SK-N-SH (cell line): ENCODE results near the gene RBMS1. TPM values are rescaled to one million over a fixed set of nuclear protein-coding genes. Genes with fewer than 3 reads are reported as not detected.

Experiments
- CTCF ChIA-PET: fragments of 300-600, 350-600 bp; formaldehyde crosslinking; extraction: SDS; loops from one replicate; lab custom pipeline; 2021; lab: Yijun Ruan, JAX
- POLR2A ChIA-PET: fragments of 350-600 bp; sonication (Branson Sonifier 250); formaldehyde crosslinking; extraction: SDS; loops from one replicate; lab custom pipeline; 2020; ENCODE audit warnings: antibody characterized with exemption, inconsistent platforms; lab: Yijun Ruan, JAX
- DNase-seq: peaks from one replicate; pipeline ENCODE4 v3.0.0; 2012
- H2AFZ ChIP-seq: fragments of 200-600 bp; sonication (generic); 2 replicates; pipeline ENCODE4 v1.8.1; 2016; ENCODE audit warnings: antibody characterized with exemption, mild to moderate bottlenecking, low read depth
- H3F3A ChIP-seq: fragments of 200-600 bp; sonication (generic); replicated peaks from 2 replicates; pipeline ENCODE3; 2016; ENCODE audit warnings: antibody characterized with exemption, mild to moderate bottlenecking; ENCODE audit not compliant: insufficient read depth
- H3K27ac ChIP-seq, 2 experiments: fragments of 200-500 bp in 1 of 2; fragments of 200-600 bp in 1 of 2; sonication (Bioruptor generic) in 1 of 2; sonication (generic), shearing (Covaris generic) in 1 of 2; 2 replicates each; pipeline versions ENCODE4 v1.5.1 to v1.6.1; 2014 to 2016; ENCODE audit warnings: low read depth in 2 of 2, inconsistent platforms in 1 of 2, low read length in 1 of 2, mild to moderate bottlenecking in 1 of 2, mixed read lengths in 1 of 2
- H3K27me3 ChIP-seq: fragments of 200-600 bp; sonication (generic), shearing (Covaris generic); 2 replicates; pipeline ENCODE4 v1.6.1; 2016; ENCODE audit warnings: mixed run types; ENCODE audit not compliant: insufficient read depth
- H3K36me3 ChIP-seq, 2 experiments: fragments of 200-500 bp in 1 of 2; fragments of 200-600 bp in 1 of 2; sonication (Bioruptor generic) in 1 of 2; sonication (generic) in 1 of 2; replicated peaks in 1 of 2; 2 replicates each; pipeline versions ENCODE3 to v1.5.1; 2014 to 2016; ENCODE audit warnings: low read length in 1 of 2, mild to moderate bottlenecking in 1 of 2; ENCODE audit not compliant: insufficient read depth in 2 of 2, control insufficient read depth in 1 of 2
- H3K4me1 ChIP-seq, 2 experiments: fragments of 200-500 bp in 1 of 2; fragments of 200-600 bp in 1 of 2; sonication (Bioruptor generic) in 1 of 2; sonication (generic), shearing (Covaris generic) in 1 of 2; 2 replicates each; pipeline versions ENCODE4 v1.5.1 to v1.6.1; 2014 to 2016; ENCODE audit warnings: low read depth in 1 of 2, low read length in 1 of 2, mixed run types in 1 of 2; ENCODE audit not compliant: insufficient read depth in 2 of 2, control insufficient read depth in 1 of 2
- H3K4me2 ChIP-seq: fragments of 200-600 bp; sonication (generic), shearing (Covaris generic); 2 replicates; pipeline ENCODE4 v1.6.1; 2017; ENCODE audit warnings: mixed run types
- H3K4me3 ChIP-seq, 2 experiments: fragments of 200-500 bp in 1 of 2; fragments of 200-600 bp in 1 of 2; sonication (Bioruptor generic) in 1 of 2; sonication (generic), shearing (Covaris generic) in 1 of 2; 2 replicates each; pipeline versions ENCODE4 v1.5.1 to v1.8.1; 2014 to 2016; ENCODE audit warnings: low read depth in 2 of 2, inconsistent platforms in 1 of 2, low read length in 1 of 2, mild to moderate bottlenecking in 1 of 2, mixed read lengths in 1 of 2, moderate library complexity in 1 of 2
- H3K79me2 ChIP-seq: fragments of 200-600 bp; sonication (generic); 2 replicates; pipeline ENCODE4 v1.8.1; 2017; ENCODE audit warnings: mild to moderate bottlenecking; ENCODE audit not compliant: insufficient read depth
- H3K9ac ChIP-seq: fragments of 200-600 bp; sonication (generic); 2 replicates; pipeline ENCODE4 v1.6.1; 2017; ENCODE audit warnings: mixed run types
- H3K9me2 ChIP-seq: fragments of 200-600 bp; sonication (generic); 2 replicates; pipeline ENCODE4 v1.6.1; 2017; ENCODE audit warnings: mixed run types
- H3K9me3 ChIP-seq: fragments of 200-600 bp; sonication (generic); 2 replicates; pipeline ENCODE4 v1.6.1; 2017; ENCODE audit warnings: mixed run types, mild to moderate bottlenecking, moderate library complexity
- H4K20me1 ChIP-seq: fragments of 200-600 bp; sonication (generic); 2 replicates; pipeline ENCODE4 v1.6.1; 2017; ENCODE audit warnings: mild to moderate bottlenecking, mixed run types; ENCODE audit not compliant: insufficient read depth
- CHD2 ChIP-seq: fragments of 150-350 bp; IDR thresholded peaks from 2 replicates; pipeline ENCODE4 v1.6.1; 2018; ENCODE audit warnings: low read length; ENCODE audit not compliant: partially characterized antibody
- CTCF ChIP-seq: fragments of 200-600 bp; sonication (generic); IDR thresholded peaks from 2 replicates; pipeline ENCODE4 v1.6.1; 2017; ENCODE audit warnings: antibody characterized with exemption, mild to moderate bottlenecking, moderate library complexity
- ELF1 ChIP-seq: IDR thresholded peaks from 2 replicates; pipeline ENCODE4 v1.4.0; 2012
- EP300 ChIP-seq, 2 experiments: IDR thresholded peaks; 2 replicates each; pipeline versions ENCODE4 v1.4.0 to v1.6.1; 2012; ENCODE audit warnings: borderline replicate concordance in 1 of 2, low read depth in 1 of 2, low read length in 1 of 2
- EZH2phosphoT487 ChIP-seq: fragments of 200-600 bp; sonication (generic); IDR thresholded peaks from 2 replicates; pipeline ENCODE4 v1.6.1; 2017; ENCODE audit warnings: low read depth, mixed run types, mild to moderate bottlenecking, antibody characterized with exemption, moderate library complexity, borderline replicate concordance
- GABPA ChIP-seq: IDR thresholded peaks from 2 replicates; pipeline ENCODE4 v1.4.0; 2012; ENCODE audit warnings: low read depth, mild to moderate bottlenecking
- JUND ChIP-seq: IDR thresholded peaks from 2 replicates; pipeline ENCODE4 v1.4.0; 2012
- MEF2A ChIP-seq: IDR thresholded peaks from 2 replicates; pipeline ENCODE4 v1.4.0; 2012; ENCODE audit warnings: low read depth, borderline replicate concordance
- NFIC ChIP-seq: IDR thresholded peaks from 2 replicates; pipeline ENCODE4 v1.4.0; 2012; ENCODE audit warnings: borderline replicate concordance
- NRF1 ChIP-seq: IDR thresholded peaks from 2 replicates; pipeline ENCODE4 v1.6.1; 2012; ENCODE audit warnings: low read depth, mild to moderate bottlenecking, low read length
- POLR2AphosphoS5 ChIP-seq: IDR thresholded peaks from 2 replicates; pipeline ENCODE4 v1.6.1; 2012; ENCODE audit warnings: low read depth, low read length
- RAD21 ChIP-seq: IDR thresholded peaks from 2 replicates; pipeline ENCODE4 v1.6.1; 2012; ENCODE audit warnings: mild to moderate bottlenecking, low read length
- RFX5 ChIP-seq: IDR thresholded peaks from 2 replicates; pipeline ENCODE4 v1.6.1; 2012; ENCODE audit warnings: mild to moderate bottlenecking, improper control_type of control experiment, low read length
- RXRA ChIP-seq: IDR thresholded peaks from 2 replicates; pipeline ENCODE4 v1.4.0; 2012; ENCODE audit warnings: low read depth, mild to moderate bottlenecking, borderline replicate concordance
- SIN3A ChIP-seq: IDR thresholded peaks from 2 replicates; pipeline ENCODE4 v1.6.1; 2012; ENCODE audit warnings: low read depth, mild to moderate bottlenecking, low read length, moderate library complexity, borderline replicate concordance
- USF1 ChIP-seq: IDR thresholded peaks from 2 replicates; pipeline ENCODE4 v1.4.0; 2012; ENCODE audit warnings: low read depth, borderline replicate concordance
- YY1 ChIP-seq: IDR thresholded peaks from 2 replicates; pipeline ENCODE4 v1.4.0; 2012; ENCODE audit warnings: low read depth, mild to moderate bottlenecking
- WGBS: methylation state at CpG from one replicate; pipeline ENCODE4 v1.1.6; 2017; ENCODE audit warnings: low lambda C conversion rate; 5-methylcytosine and 5-hydroxymethylcytosine counted together
- polyA plus RNA-seq, 3 experiments: library from polyadenylated mRNA; depleted of rRNA; stranded (reverse); fragments of >200 nt; gene quantifications; 2 replicates each; pipeline ENCODE4 v1.2.3, GENCODE V29; 2012
- TF ChIP-seq, protein P1 (sequence below): IDR thresholded peaks from 2 replicates; pipeline ENCODE4 v1.4.0; 2012; ENCODE audit warnings: low read depth
- TF ChIP-seq, protein P2 (sequence below): IDR thresholded peaks from 2 replicates; pipeline ENCODE4 v1.6.1; 2012; ENCODE audit warnings: mild to moderate bottlenecking, low read depth, low read length, moderate library complexity

RBMS1 gene
- polyA plus RNA-seq, 1 of the 3 experiments (the other 2 are of a cell fraction) = 56.5 TPM

DNA sequence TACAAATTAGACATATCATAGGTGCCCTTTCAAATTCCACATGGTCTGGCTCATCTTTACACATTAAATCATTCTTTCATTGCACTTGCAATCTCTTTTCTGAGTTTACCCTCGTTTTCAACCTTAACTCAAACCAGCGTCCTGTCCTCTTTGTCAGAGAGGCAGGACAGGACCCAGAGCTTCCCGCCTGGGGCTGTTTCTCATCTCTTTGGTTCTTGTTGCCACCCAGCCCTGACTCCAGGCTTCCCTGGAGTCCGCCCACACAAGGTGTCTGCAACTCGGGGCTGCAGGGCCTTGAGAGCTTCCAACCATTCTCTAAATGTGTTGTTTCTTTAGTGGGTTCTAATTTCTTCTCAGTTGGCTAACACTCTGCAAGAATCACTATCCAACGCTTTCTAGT lies 24.4 kb downstream of the RBMS1 start:
- Histone ChIP-seq H3K4me1 (peaks cover 5 to 26% of the 10 kb centered on the region in 2 experiments; a peak in 3 of 4 replicates), H3K36me3 (no peaks in the 10 kb centered on the region), H3K4me2 (no peak overlapping the region), H3K9me3 (no peaks in the 10 kb centered on the region; the same call in 1 of the 2 replicates), H3K27ac (no peak overlapping the region; a peak in 1 of 4 replicates), H3K27me3 (no peaks in the 10 kb centered on the region)
- POLR2A ChIA-PET = no interaction called here
- TF ChIP-seq, protein P1, sequence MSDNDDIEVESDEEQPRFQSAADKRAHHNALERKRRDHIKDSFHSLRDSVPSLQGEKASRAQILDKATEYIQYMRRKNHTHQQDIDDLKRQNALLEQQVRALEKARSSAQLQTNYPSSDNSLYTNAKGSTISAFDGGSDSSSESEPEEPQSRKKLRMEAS = no peak
- TF ChIP-seq CHD2 (no peak), NRF1 (no peak), NFIC (no peak), RXRA (no peak), MEF2A (no peak), POLR2AphosphoS5 (no peak), ELF1 (no peak), GABPA (no peak), CTCF (no peak)
- TF ChIP-seq, all 33 proteins: peak for 0
- CTCF ChIA-PET = interaction anchor here (0.9 kb wide), 1 partner anchor 40 kb away, joined by 3 read pairs; no protein-coding TSS in a partner anchor
- Histone ChIP-seq H3F3A (no peaks in the 10 kb centered on the region), H3K79me2 (peaks cover 91% of the 10 kb centered on the region), H3K9me2 (no peaks in the 10 kb centered on the region), H2AFZ (no peak overlapping the region), H4K20me1 (peaks cover 86% of the 10 kb centered on the region), H3K4me3 (no peak overlapping the region), H3K9ac (no peak overlapping the region)
- no peak for DNase-seq
- WGBS = 81% methylated on average over 6 of the region's 6 CpGs

- DNase-seq = no peak
- Histone ChIP-seq H3K27me3 (no peaks in the 10 kb centered on the region), H3K36me3 (no peaks in the 10 kb centered on the region), H3K4me3 (no peak overlapping the region), H3K79me2 (peaks cover 93% of the 10 kb centered on the region), H3F3A (no peaks in the 10 kb centered on the region), H4K20me1 (peaks cover 78% of the 10 kb centered on the region), H3K9ac (no peak overlapping the region), H3K4me2 (no peak overlapping the region), H3K9me3 (no peaks in the 10 kb centered on the region), H3K4me1 (peaks cover 5 to 7% of the 10 kb centered on the region in 2 experiments; a peak in 3 of 4 replicates), H3K9me2 (no peaks in the 10 kb centered on the region), H3K27ac (no peak overlapping the region), H2AFZ (no peak overlapping the region)
- CTCF ChIA-PET = no interaction called here
- POLR2A ChIA-PET = no interaction called here
- WGBS = 96% methylated on average over 6 of the region's 6 CpGs
- TF ChIP-seq USF1 = no peak
- TF ChIP-seq CHD2 = no peak
- TF ChIP-seq JUND = no peak
- no peak for TF ChIP-seq CTCF
- no peak for TF ChIP-seq SIN3A
- TF ChIP-seq ELF1 = no peak
- no peak for TF ChIP-seq YY1
- TF ChIP-seq, protein P2, sequence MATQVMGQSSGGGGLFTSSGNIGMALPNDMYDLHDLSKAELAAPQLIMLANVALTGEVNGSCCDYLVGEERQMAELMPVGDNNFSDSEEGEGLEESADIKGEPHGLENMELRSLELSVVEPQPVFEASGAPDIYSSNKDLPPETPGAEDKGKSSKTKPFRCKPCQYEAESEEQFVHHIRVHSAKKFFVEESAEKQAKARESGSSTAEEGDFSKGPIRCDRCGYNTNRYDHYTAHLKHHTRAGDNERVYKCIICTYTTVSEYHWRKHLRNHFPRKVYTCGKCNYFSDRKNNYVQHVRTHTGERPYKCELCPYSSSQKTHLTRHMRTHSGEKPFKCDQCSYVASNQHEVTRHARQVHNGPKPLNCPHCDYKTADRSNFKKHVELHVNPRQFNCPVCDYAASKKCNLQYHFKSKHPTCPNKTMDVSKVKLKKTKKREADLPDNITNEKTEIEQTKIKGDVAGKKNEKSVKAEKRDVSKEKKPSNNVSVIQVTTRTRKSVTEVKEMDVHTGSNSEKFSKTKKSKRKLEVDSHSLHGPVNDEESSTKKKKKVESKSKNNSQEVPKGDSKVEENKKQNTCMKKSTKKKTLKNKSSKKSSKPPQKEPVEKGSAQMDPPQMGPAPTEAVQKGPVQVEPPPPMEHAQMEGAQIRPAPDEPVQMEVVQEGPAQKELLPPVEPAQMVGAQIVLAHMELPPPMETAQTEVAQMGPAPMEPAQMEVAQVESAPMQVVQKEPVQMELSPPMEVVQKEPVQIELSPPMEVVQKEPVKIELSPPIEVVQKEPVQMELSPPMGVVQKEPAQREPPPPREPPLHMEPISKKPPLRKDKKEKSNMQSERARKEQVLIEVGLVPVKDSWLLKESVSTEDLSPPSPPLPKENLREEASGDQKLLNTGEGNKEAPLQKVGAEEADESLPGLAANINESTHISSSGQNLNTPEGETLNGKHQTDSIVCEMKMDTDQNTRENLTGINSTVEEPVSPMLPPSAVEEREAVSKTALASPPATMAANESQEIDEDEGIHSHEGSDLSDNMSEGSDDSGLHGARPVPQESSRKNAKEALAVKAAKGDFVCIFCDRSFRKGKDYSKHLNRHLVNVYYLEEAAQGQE = no peak
- TF ChIP-seq EZH2phosphoT487 = no peak
- TF ChIP-seq RFX5 = no peak
- no peak for TF ChIP-seq RAD21
- TF ChIP-seq POLR2AphosphoS5 = no peak
- TF ChIP-seq EP300 (IDR thresholded peaks at IDR 0.05; ENCODE audit: borderline replicate concordance in 1 of 2, low read depth in 1 of 2, low read length in 1 of 2) = no peak
- TF ChIP-seq, protein P1 = no peak
Observed at GRCh38 chr2:160467086-160467485, 26.5 kb downstream of the RBMS1 start.
